ENCODE measurements around the gene PTPN14. TPM values are rescaled to one million over a fixed set of nuclear protein-coding genes. Genes with fewer than 3 reads are reported as not detected.

PTPN14 gene
- total and polyA plus RNA-seq, 3 donors from 2014 or later: 14.8 to 59.2 (median 42.2) TPM

GRCh38 chr1:214455971-214456867 lies 95.2 kb downstream of the PTPN14 start:
- WGBS, 2 donors: 93 to 98% methylated on average over 6 of the region's 6 CpGs
- DNase-seq: no peak
- no peak overlapping the region for H3K4me3 ChIP-seq
- no peaks in the 10 kb centered on the region for H3K27me3 ChIP-seq
- no peaks in the 10 kb centered on the region for H3K36me3 ChIP-seq (ENCODE audit: low read depth, missing control alignments)
- H3K27ac ChIP-seq: no peak overlapping the region
- intact Hi-C loops (cut with DNase I; ENCODE audit: low total_unique reads): no loop called here
- TF ChIP-seq, protein P1, sequence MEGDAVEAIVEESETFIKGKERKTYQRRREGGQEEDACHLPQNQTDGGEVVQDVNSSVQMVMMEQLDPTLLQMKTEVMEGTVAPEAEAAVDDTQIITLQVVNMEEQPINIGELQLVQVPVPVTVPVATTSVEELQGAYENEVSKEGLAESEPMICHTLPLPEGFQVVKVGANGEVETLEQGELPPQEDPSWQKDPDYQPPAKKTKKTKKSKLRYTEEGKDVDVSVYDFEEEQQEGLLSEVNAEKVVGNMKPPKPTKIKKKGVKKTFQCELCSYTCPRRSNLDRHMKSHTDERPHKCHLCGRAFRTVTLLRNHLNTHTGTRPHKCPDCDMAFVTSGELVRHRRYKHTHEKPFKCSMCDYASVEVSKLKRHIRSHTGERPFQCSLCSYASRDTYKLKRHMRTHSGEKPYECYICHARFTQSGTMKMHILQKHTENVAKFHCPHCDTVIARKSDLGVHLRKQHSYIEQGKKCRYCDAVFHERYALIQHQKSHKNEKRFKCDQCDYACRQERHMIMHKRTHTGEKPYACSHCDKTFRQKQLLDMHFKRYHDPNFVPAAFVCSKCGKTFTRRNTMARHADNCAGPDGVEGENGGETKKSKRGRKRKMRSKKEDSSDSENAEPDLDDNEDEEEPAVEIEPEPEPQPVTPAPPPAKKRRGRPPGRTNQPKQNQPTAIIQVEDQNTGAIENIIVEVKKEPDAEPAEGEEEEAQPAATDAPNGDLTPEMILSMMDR (IDR thresholded peaks at IDR 0.05): no peak
- no peak for TF ChIP-seq POLR2A (IDR thresholded peaks at IDR 0.05)
- no peaks in the 10 kb centered on the region for H3K9me3 ChIP-seq
- no peaks in the 10 kb centered on the region for H3K4me1 ChIP-seq

DNA sequence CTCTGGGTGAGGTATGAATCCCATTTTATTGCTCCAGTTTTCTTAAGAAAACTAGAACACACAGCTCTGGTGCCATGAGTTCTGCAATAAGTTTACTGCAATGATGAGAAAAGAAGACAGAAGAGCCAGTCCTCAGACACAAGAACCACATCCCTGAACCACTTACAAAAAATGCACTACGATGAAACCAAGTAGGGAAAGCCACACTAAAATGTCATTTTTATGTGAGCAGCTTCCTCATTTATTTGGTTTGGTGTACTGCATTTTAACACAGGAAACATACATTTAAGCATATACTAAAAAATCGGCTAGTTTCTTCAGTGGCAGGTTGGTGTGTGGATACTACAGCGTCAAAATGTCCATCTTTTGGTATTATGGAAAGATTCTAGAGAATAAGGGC lies 95.9 kb downstream of the PTPN14 start:
- H3K27me3 ChIP-seq: no peaks in the 10 kb centered on the region
- H3K36me3 ChIP-seq (ENCODE audit: low read depth, missing control alignments): no peaks in the 10 kb centered on the region
- TF ChIP-seq, protein P1 (IDR thresholded peaks at IDR 0.05): no peak
- no peak for TF ChIP-seq POLR2A (IDR thresholded peaks at IDR 0.05)
- no peak overlapping the region for H3K4me3 ChIP-seq
- no peak overlapping the region for H3K27ac ChIP-seq
- no peak for DNase-seq
- no peaks in the 10 kb centered on the region for H3K4me1 ChIP-seq
- 87 to 90% methylated on average over 3 of the region's 3 CpGs for WGBS, 2 donors
- intact Hi-C loops (cut with DNase I; ENCODE audit: low total_unique reads): no loop called here
- H3K9me3 ChIP-seq: no peaks in the 10 kb centered on the region

DNA sequence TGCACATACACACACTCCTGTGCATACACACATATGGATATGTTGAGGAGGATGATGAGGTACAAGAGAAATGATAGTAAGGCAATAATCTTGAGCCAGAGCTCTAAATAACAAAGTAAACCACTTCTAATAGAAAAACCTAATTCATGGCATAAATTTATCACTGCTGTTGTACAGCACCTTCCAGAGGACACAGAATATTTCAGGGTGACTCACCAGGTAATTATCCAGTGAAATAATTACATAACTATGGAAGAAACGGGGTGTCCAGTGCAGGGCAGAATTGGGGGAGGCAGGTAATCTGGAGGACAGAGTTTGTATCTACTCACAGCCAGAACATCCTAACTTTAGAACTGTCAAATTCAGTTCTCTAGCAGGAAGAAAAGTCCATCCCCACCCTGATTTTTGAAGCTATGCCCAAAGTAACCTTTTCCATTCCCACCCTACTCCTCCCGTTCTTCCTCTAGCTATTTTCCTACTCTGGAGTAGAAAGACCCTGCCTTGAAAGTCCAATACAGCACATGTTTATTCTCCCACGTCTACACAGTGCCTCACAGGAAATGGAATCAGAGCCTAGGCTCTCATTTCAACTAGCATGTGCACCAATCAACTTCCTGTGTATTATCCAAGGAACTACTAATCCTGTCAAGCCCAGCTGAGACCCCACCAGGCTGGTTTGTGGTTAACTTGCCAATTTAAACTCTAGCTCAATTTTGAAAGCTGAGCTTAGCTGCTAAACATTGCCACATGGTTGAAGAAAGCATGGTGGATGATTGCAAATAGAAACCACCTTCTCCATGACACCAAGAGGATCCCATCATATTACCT lies 96.6 kb downstream of the PTPN14 start:
- no peak overlapping the region for H3K27ac ChIP-seq
- H3K36me3 ChIP-seq (ENCODE audit: low read depth, missing control alignments): no peaks in the 10 kb centered on the region
- H3K27me3 ChIP-seq: no peaks in the 10 kb centered on the region
- intact Hi-C loops (cut with DNase I; ENCODE audit: low total_unique reads): no loop called here
- H3K4me3 ChIP-seq: no peak overlapping the region
- no peaks in the 10 kb centered on the region for H3K4me1 ChIP-seq
- TF ChIP-seq, protein P1 (IDR thresholded peaks at IDR 0.05): no peak
- TF ChIP-seq POLR2A (IDR thresholded peaks at IDR 0.05): no peak
- DNase-seq: no peak
- H3K9me3 ChIP-seq: no peaks in the 10 kb centered on the region
- 61% methylated on average over 3 of the region's 3 CpGs for WGBS, 2 donors

GRCh38 chr1:214453109-214453722 lies 98.2 kb downstream of the PTPN14 start:
- no peaks in the 10 kb centered on the region for H3K36me3 ChIP-seq (ENCODE audit: low read depth, missing control alignments)
- no peak for TF ChIP-seq POLR2A (IDR thresholded peaks at IDR 0.05)
- TF ChIP-seq, protein P1 (IDR thresholded peaks at IDR 0.05): no peak
- no peaks in the 10 kb centered on the region for H3K27me3 ChIP-seq
- H3K27ac ChIP-seq: no peak overlapping the region
- no peak overlapping the region for H3K4me3 ChIP-seq
- intact Hi-C loops (cut with DNase I; ENCODE audit: low total_unique reads): no loop called here
- no peaks in the 10 kb centered on the region for H3K9me3 ChIP-seq
- 93 to 100% methylated on average over 3 of the region's 3 CpGs for WGBS, 2 donors
- no peak for DNase-seq
- no peaks in the 10 kb centered on the region for H3K4me1 ChIP-seq
